HEK293 (cell line): ENCODE measurements around the gene SRP14.

Source experiments
- CTCF ChIA-PET: fragments of 350-600 bp; formaldehyde crosslinking; extraction: SDS; loops from one replicate; lab custom pipeline; 2021; ENCODE audit warnings: antibody characterized with exemption; lab: Yijun Ruan, JAX
- POLR2A ChIA-PET: fragments of 300-600 bp; formaldehyde crosslinking; extraction: SDS; loops from one replicate; lab custom pipeline; 2020; ENCODE audit warnings: antibody characterized with exemption, inconsistent platforms; lab: Yijun Ruan, JAX
- H3K27ac ChIP-seq: fragments of 200-500 bp; sonication (Bioruptor generic); 2 replicates; pipeline ENCODE4 v1.5.1; 2014; ENCODE audit warnings: low read depth, low read length, control low read depth, inconsistent platforms; ENCODE audit errors: extremely low read depth
- H3K36me3 ChIP-seq, 2 experiments: fragments of 200-500 bp in 1 of 2; sonication (Bioruptor generic) in 1 of 2; 1 replicate in 1 of 2; 2 replicates in 1 of 2; pipeline ENCODE4 v1.5.1; 2014 to 2017; ENCODE audit warnings: inconsistent platforms in 2 of 2, low read length in 2 of 2; ENCODE audit not compliant: control insufficient read depth in 2 of 2, insufficient read depth in 1 of 2
- H3K4me1 ChIP-seq: fragments of 200-500 bp; sonication (Bioruptor generic); 2 replicates; pipeline ENCODE4 v1.5.1; 2014; ENCODE audit warnings: mild to moderate bottlenecking, low read length, inconsistent platforms; ENCODE audit not compliant: control insufficient read depth, insufficient read depth
- H3K4me3 ChIP-seq: 2 replicates; pipeline ENCODE4 v1.5.1; 2011; ENCODE audit warnings: low read depth, mild to moderate bottlenecking, control low read depth, low read length, moderate library complexity
- H3K9me3 ChIP-seq: fragments of 200-500 bp; sonication (Bioruptor generic); 2 replicates; pipeline ENCODE4 v1.5.1; 2014; ENCODE audit warnings: low read depth, low read length, inconsistent platforms; ENCODE audit not compliant: control insufficient read depth, insufficient read depth
- EGR2 ChIP-seq: fragments of 450-650 bp; formaldehyde crosslinking; IDR thresholded peaks from 2 replicates; pipeline ENCODE4 v1.5.1; 2016; ENCODE audit warnings: low read depth, missing biosample characterization, missing genetic modification characterization
- GLI2 ChIP-seq: fragments of 450-650 bp; formaldehyde crosslinking; IDR thresholded peaks from 2 replicates; pipeline ENCODE4; 2017; ENCODE audit warnings: missing biosample characterization, missing genetic modification characterization, low read depth, borderline replicate concordance
- HOXC10 ChIP-seq: sonication (generic); formaldehyde crosslinking; IDR thresholded peaks from 2 replicates; pipeline ENCODE4 v1.8.1; 2023; ENCODE audit warnings: mild to moderate bottlenecking, missing genetic modification reagents
- IKZF3 ChIP-seq: fragments of 450-650 bp; IDR thresholded peaks from 2 replicates; pipeline ENCODE4 v1.5.0; 2018; ENCODE audit warnings: missing biosample characterization, mild to moderate bottlenecking, missing genetic modification characterization, moderate library complexity
- KLF7 ChIP-seq: fragments of 450-650 bp; formaldehyde crosslinking; IDR thresholded peaks from 2 replicates; pipeline ENCODE4 v1.5.1; 2016; ENCODE audit warnings: missing biosample characterization, missing genetic modification characterization, borderline replicate concordance
- MYNN ChIP-seq: fragments of 450-650 bp; formaldehyde crosslinking; IDR thresholded peaks from 2 replicates; pipeline ENCODE4 v1.5.1; 2016; ENCODE audit warnings: missing biosample characterization, missing genetic modification characterization, borderline replicate concordance
- TRIM28 ChIP-seq: IDR thresholded peaks from 2 replicates; pipeline ENCODE4 v1.6.1; 2011; ENCODE audit warnings: low read length, control low read depth, borderline replicate concordance
- ZBTB10 ChIP-seq: fragments of 450-650 bp; formaldehyde crosslinking; IDR thresholded peaks from 2 replicates; pipeline ENCODE4 v1.5.1; 2016; ENCODE audit warnings: missing biosample characterization, missing genetic modification characterization
- ZFP3 ChIP-seq: fragments of 450-650 bp; formaldehyde crosslinking; IDR thresholded peaks from 2 replicates; pipeline ENCODE4 v1.5.1; 2016; ENCODE audit warnings: low read depth, missing biosample characterization, missing genetic modification characterization
- ZNF146 ChIP-seq: fragments of 450-650 bp; formaldehyde crosslinking; IDR thresholded peaks from 2 replicates; pipeline ENCODE4 v1.5.1; 2016; ENCODE audit warnings: missing biosample characterization, missing genetic modification characterization
- ZNF266 ChIP-seq: fragments of 450-650 bp; formaldehyde crosslinking; IDR thresholded peaks from 2 replicates; pipeline ENCODE4 v1.5.1; 2016; ENCODE audit warnings: missing biosample characterization, missing genetic modification characterization, low read depth
- ZNF433 ChIP-seq: fragments of 450-650 bp; formaldehyde crosslinking; IDR thresholded peaks from 2 replicates; pipeline ENCODE4 v1.5.1; 2016; ENCODE audit warnings: missing biosample characterization, missing genetic modification characterization, low read depth
- ZNF664 ChIP-seq: fragments of 450-650 bp; formaldehyde crosslinking; IDR thresholded peaks from 2 replicates; pipeline ENCODE4 v1.5.1; 2016; ENCODE audit warnings: missing biosample characterization, missing genetic modification characterization
- ZNF701 ChIP-seq: fragments of 450-650 bp; formaldehyde crosslinking; IDR thresholded peaks from 2 replicates; pipeline ENCODE4 v1.5.1; 2016; ENCODE audit warnings: missing biosample characterization, missing genetic modification characterization
- ZNF776 ChIP-seq: fragments of 450-650 bp; formaldehyde crosslinking; IDR thresholded peaks from 2 replicates; pipeline ENCODE4 v1.5.0; 2017; ENCODE audit warnings: missing biosample characterization, missing genetic modification characterization, borderline replicate concordance
- ZNF837 ChIP-seq: fragments of 450-650 bp; formaldehyde crosslinking; IDR thresholded peaks from 2 replicates; pipeline ENCODE4 v1.5.1; 2016; ENCODE audit warnings: missing biosample characterization, missing genetic modification characterization
- ZSCAN30 ChIP-seq: fragments of 450-650 bp; IDR thresholded peaks from 2 replicates; pipeline ENCODE4 v1.5.1; 2018; ENCODE audit warnings: missing biosample characterization, mild to moderate bottlenecking, missing genetic modification characterization, moderate library complexity
- TF ChIP-seq, protein P1 (sequence below): fragments of 450-650 bp; formaldehyde crosslinking; IDR thresholded peaks from 2 replicates; pipeline ENCODE4 v1.5.1; 2016; ENCODE audit warnings: missing biosample characterization, missing genetic modification characterization, borderline replicate concordance

Gene SRP14

DNA sequence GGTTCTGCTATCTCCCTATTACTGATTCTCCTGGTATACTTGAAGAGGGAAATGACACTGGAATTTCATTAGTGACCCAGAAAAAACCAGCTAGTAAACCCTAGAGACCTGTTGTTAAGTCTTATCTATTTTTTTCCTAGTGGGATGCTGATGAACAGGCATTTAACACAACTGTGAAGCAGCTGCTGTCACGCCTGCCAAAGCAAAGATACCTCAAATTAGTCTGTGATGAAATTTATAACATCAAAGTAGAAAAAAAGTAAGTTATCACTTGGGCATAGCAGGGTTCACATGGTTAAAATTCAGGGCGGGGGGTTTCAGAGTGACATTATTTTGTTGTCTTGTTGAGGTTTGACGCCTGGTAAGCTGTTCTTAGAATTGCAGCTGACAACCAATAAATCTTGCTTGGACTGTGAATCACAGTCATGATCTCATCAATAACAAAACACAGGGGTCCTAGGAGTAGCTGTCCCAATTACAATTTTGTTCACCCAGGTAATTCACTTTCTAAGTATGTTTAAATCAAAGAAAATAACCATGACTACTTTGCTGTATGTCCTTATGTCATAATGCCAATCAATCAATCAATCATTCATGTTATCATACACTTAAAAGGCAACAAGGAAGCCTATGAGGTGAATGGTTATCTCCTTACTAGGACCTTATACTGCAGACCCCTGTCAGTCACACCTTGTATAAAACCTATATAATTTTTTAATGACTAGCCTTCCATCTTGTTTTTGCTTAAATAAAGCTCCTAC is 4.6 kb downstream of the SRP14 start (continued):
- TF ChIP-seq EGR2 (no peak), ZNF776 (tag by site-specific recombination) (no peak)
- TF ChIP-seq, protein P1, sequence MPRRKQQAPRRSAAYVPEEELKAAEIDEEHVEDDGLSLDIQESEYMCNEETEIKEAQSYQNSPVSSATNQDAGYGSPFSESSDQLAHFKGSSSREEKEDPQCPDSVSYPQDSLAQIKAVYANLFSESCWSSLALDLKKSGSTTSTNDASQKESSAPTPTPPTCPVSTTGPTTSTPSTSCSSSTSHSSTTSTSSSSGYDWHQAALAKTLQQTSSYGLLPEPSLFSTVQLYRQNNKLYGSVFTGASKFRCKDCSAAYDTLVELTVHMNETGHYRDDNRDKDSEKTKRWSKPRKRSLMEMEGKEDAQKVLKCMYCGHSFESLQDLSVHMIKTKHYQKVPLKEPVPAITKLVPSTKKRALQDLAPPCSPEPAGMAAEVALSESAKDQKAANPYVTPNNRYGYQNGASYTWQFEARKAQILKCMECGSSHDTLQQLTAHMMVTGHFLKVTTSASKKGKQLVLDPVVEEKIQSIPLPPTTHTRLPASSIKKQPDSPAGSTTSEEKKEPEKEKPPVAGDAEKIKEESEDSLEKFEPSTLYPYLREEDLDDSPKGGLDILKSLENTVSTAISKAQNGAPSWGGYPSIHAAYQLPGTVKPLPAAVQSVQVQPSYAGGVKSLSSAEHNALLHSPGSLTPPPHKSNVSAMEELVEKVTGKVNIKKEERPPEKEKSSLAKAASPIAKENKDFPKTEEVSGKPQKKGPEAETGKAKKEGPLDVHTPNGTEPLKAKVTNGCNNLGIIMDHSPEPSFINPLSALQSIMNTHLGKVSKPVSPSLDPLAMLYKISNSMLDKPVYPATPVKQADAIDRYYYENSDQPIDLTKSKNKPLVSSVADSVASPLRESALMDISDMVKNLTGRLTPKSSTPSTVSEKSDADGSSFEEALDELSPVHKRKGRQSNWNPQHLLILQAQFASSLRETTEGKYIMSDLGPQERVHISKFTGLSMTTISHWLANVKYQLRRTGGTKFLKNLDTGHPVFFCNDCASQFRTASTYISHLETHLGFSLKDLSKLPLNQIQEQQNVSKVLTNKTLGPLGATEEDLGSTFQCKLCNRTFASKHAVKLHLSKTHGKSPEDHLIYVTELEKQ = peak; percentile 43; the same call in 1 of the 2 replicates

- TF ChIP-seq HOXC10 (CRISPR knock-in tag) (no peak), GLI2 (no peak)
- Histone ChIP-seq H3K9me3 (no peaks in the 10 kb centered on the region), H3K4me1 (no peaks in the 10 kb centered on the region), H3K27ac (no peak overlapping the region), H3K36me3 (peaks cover 36 to 84% of the 10 kb centered on the region in 2 experiments), H3K4me3 (no peak overlapping the region)
- ChIA-PET CTCF (interaction anchor here (0.8 to 1.0 kb wide), 2 partner anchors 8 to 305 kb away, joined by 4 to 7 read pairs; no protein-coding TSS in a partner anchor), POLR2A (no interaction called here)
These were observed 6.7 kb downstream of the SRP14 start for GRCh38 chr15:40032125-40032839.

GRCh38 chr15:40031300-40031699 is 7.7 kb downstream of the SRP14 start:
- H3K9me3 ChIP-seq = no peaks in the 10 kb centered on the region
- no peak overlapping the region for H3K4me3 ChIP-seq
- no peak overlapping the region for H3K27ac ChIP-seq
- TF ChIP-seq ZNF837 (tag by site-specific recombination) (no peak), ZNF664 (tag by site-specific recombination) (no peak), IKZF3 (no peak), ZNF146 (tag by site-specific recombination) (no peak), ZFP3 (no peak), ZSCAN30 (tag by site-specific recombination) (no peak), MYNN (tag by site-specific recombination) (no peak), ZNF701 (tag by site-specific recombination) (no peak), ZNF266 (tag by site-specific recombination) (no peak), KLF7 (tag by site-specific recombination) (no peak), TRIM28 (no peak), ZBTB10 (tag by site-specific recombination) (no peak), ZNF433 (tag by site-specific recombination) (no peak)
- POLR2A ChIA-PET = no interaction called here
- CTCF ChIA-PET = no interaction called here
- peaks cover 34 to 81% of the 10 kb centered on the region in 2 experiments for H3K36me3 ChIP-seq
- no peaks in the 10 kb centered on the region for H3K4me1 ChIP-seq
